Astrocyte (in vitro differentiated cells and primary cell): ENCODE data around the gene CYP2C8. TPM values are rescaled to one million over a fixed set of nuclear protein-coding genes. Genes with fewer than 3 reads are reported as not detected.
"Not testable (repeated sequence)": the region's sequence is repeated elsewhere in the genome, so short reads cannot be mapped to it uniquely, and the experiment has no call there.

ENCODE experiments used
- DNase-seq: peaks from one replicate; pipeline ENCODE4 v3.0.0-alpha.2; 2010; ENCODE audit warnings: low read depth
- FAIRE-seq: peaks from 2 replicates; lab custom pipeline; 2011; peaks lifted over from hg19 to GRCh38; lab: Jason Lieb, UNC
- H2AFZ ChIP-seq: 2 replicates; pipeline ENCODE4 v1.6.0; 2012; ENCODE audit warnings: low read depth, low read length, inconsistent platforms
- H3K27ac ChIP-seq: 2 replicates; pipeline ENCODE4 v1.5.1; 2011; ENCODE audit warnings: low read depth, low read length, inconsistent platforms
- H3K27me3 ChIP-seq: 2 replicates; pipeline ENCODE4 v1.6.0; 2011; ENCODE audit warnings: low read length, inconsistent platforms; ENCODE audit not compliant: insufficient read depth
- H3K36me3 ChIP-seq: 2 replicates; pipeline ENCODE4 v1.5.1; 2011; ENCODE audit warnings: low read length, inconsistent platforms; ENCODE audit not compliant: insufficient read depth
- H3K4me1 ChIP-seq: 2 replicates; pipeline ENCODE4 v1.5.1; 2011; ENCODE audit warnings: low read length, inconsistent platforms; ENCODE audit not compliant: insufficient read depth
- H3K4me2 ChIP-seq: 2 replicates; pipeline ENCODE4 v1.6.0; 2012; ENCODE audit warnings: low read length, inconsistent platforms
- H3K4me3 ChIP-seq: 2 replicates; pipeline ENCODE4 v1.5.1; 2011; ENCODE audit warnings: low read depth, mild to moderate bottlenecking, low read length, inconsistent platforms; ENCODE audit not compliant: insufficient read depth
- H3K79me2 ChIP-seq: 2 replicates; pipeline ENCODE4 v1.6.0; 2012; ENCODE audit warnings: mild to moderate bottlenecking, low read length, inconsistent platforms; ENCODE audit not compliant: insufficient read depth
- H3K9ac ChIP-seq: 2 replicates; pipeline ENCODE4 v1.6.0; 2012; ENCODE audit warnings: mild to moderate bottlenecking, low read length, inconsistent platforms
- H3K9me3 ChIP-seq: 2 replicates; pipeline ENCODE4 v1.5.1; 2012; ENCODE audit warnings: low read depth, mild to moderate bottlenecking, low read length, inconsistent platforms; ENCODE audit not compliant: insufficient read depth
- H4K20me1 ChIP-seq: 2 replicates; pipeline ENCODE4 v1.6.0; 2012; ENCODE audit warnings: low read length, inconsistent platforms; ENCODE audit not compliant: insufficient read depth
- H3K27ac Mint-ChIP-seq: one replicate; pipeline ENCODE4 v1.8.0; 2021; ENCODE audit warnings: mild to moderate bottlenecking, mixed read lengths; ENCODE audit not compliant: unreplicated experiment
- H3K27me3 Mint-ChIP-seq: one replicate; pipeline ENCODE4 v1.8.0; 2021; ENCODE audit warnings: low read depth, mixed read lengths; ENCODE audit not compliant: unreplicated experiment
- H3K36me3 Mint-ChIP-seq: one replicate; pipeline ENCODE4 v1.8.0; 2021; ENCODE audit warnings: low read depth, mixed read lengths; ENCODE audit not compliant: unreplicated experiment
- H3K4me1 Mint-ChIP-seq: one replicate; pipeline ENCODE4 v1.8.0; 2021; ENCODE audit warnings: low read depth, mixed read lengths; ENCODE audit not compliant: unreplicated experiment
- H3K4me3 Mint-ChIP-seq: one replicate; pipeline ENCODE4 v1.8.0; 2021; ENCODE audit warnings: mild to moderate bottlenecking, moderate library complexity, mixed read lengths; ENCODE audit not compliant: unreplicated experiment
- H3K9me3 Mint-ChIP-seq: one replicate; pipeline ENCODE4 v1.8.0; 2021; ENCODE audit warnings: mild to moderate bottlenecking, mixed read lengths; ENCODE audit not compliant: unreplicated experiment
- CTCF ChIP-seq: IDR thresholded peaks from 2 replicates; pipeline ENCODE4 v1.5.1; 2011; ENCODE audit warnings: low read depth, mild to moderate bottlenecking, inconsistent platforms, low read length, moderate library complexity; ENCODE audit not compliant: insufficient read depth
- EZH2 ChIP-seq: IDR thresholded peaks from 2 replicates; pipeline ENCODE4 v1.6.1; 2012; ENCODE audit warnings: mild to moderate bottlenecking, low read length, inconsistent platforms; ENCODE audit not compliant: insufficient read depth
- total RNA-seq: library from RNA; stranded (reverse); gene quantifications from 2 replicates; pipeline ENCODE4 v1.2.1, GENCODE V29; 2021

Gene CYP2C8
- total RNA-seq, 1 donor from 2014 or later, result 0.39 TPM

DNA sequence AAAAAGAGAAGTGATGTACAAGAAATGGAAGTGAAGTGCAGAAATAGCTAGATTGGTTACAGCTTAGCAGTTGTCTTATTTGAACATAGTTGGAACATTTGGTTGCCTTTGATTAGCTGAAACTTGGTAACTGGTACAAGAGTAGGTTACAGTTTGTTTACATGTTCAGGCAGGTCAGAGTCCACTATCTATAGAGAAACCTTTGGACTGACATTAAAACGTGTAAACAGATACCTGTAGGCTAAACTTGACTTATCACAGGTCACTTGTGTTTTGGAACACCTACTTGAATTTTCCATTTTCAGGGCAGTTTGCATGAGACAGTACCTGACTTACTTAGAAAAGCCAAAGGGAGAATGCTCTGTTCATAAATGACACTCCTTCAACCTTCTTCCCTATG, 28.5 kb upstream of the CYP2C8 start:
- no peaks in the 10 kb centered on the region for H3K9me3 ChIP-seq
- no peak overlapping the region for H3K4me3 Mint-ChIP-seq
- no peaks in the 10 kb centered on the region for H3K9me3 Mint-ChIP-seq
- H3K27ac Mint-ChIP-seq, result no peak overlapping the region
- no peaks in the 10 kb centered on the region for H3K27me3 ChIP-seq
- no peak overlapping the region for H3K27ac ChIP-seq
- no peaks in the 10 kb centered on the region for H3K4me1 ChIP-seq
- no peaks in the 10 kb centered on the region for H3K4me1 Mint-ChIP-seq
- H2AFZ ChIP-seq, result no peak overlapping the region
- no peaks in the 10 kb centered on the region for H3K36me3 Mint-ChIP-seq
- no peak for FAIRE-seq
- H3K27me3 Mint-ChIP-seq, result no peaks in the 10 kb centered on the region
- H3K9ac ChIP-seq, result no peak overlapping the region
- no peak for DNase-seq
- H3K79me2 ChIP-seq, result no peaks in the 10 kb centered on the region
- no peak overlapping the region for H3K4me2 ChIP-seq
- H3K36me3 ChIP-seq, result no peaks in the 10 kb centered on the region
- TF ChIP-seq CTCF (no peak), EZH2 (no peak)
- H4K20me1 ChIP-seq, result no peaks in the 10 kb centered on the region
- no peak overlapping the region for H3K4me3 ChIP-seq

GRCh38 chr10:95096143-95096542, 26.8 kb upstream of the CYP2C8 start:
- no peak for TF ChIP-seq EZH2
- TF ChIP-seq CTCF, result no peak
- no peak overlapping the region for H3K27ac ChIP-seq
- no peak for FAIRE-seq

DNA sequence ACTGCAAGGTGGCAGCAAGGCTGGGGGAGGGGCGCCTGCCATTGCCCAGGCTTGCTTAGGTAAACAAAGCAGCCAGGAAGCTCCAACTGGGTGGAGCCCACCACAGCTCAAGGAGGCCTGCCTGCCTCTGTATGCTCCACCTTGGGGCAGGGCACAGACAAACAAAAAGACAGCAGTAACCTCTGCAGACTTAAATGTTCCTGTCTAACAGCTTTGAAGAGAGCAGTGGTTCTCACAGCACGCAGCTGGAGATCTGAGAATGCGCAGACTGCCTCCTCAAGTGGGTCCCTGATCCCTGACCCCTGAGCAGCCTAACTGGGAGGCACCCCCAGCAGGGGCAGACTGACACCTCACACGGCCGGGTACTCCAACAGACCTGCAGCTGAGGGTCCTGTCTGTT, 10.3 kb upstream of the CYP2C8 start:
- not testable (repeated sequence) for H3K36me3 Mint-ChIP-seq, H3K27me3 Mint-ChIP-seq, DNase-seq

More at GRCh38 chr10:95096143-95096542, 26.8 kb upstream of the CYP2C8 start:
- Histone ChIP-seq H2AFZ (no peak overlapping the region), H3K9me3 (no peaks in the 10 kb centered on the region), H3K9ac (no peak overlapping the region), H3K4me1 (no peaks in the 10 kb centered on the region), H3K79me2 (no peaks in the 10 kb centered on the region), H3K27me3 (no peaks in the 10 kb centered on the region), H4K20me1 (no peaks in the 10 kb centered on the region), H3K4me2 (no peak overlapping the region), H3K36me3 (no peaks in the 10 kb centered on the region), H3K4me3 (no peak overlapping the region)
- Mint-ChIP-seq H3K36me3 (no peaks in the 10 kb centered on the region), H3K27ac (no peak overlapping the region), H3K4me3 (no peak overlapping the region), H3K9me3 (no peaks in the 10 kb centered on the region), H3K27me3 (no peaks in the 10 kb centered on the region), H3K4me1 (no peaks in the 10 kb centered on the region)
- DNase-seq, result no peak

More for the DNA sequence above, 10.3 kb upstream of the CYP2C8 start:
- FAIRE-seq, H3K27me3 ChIP-seq, H3K9me3 ChIP-seq, H3K9ac ChIP-seq, H3K4me3 Mint-ChIP-seq, H3K27ac ChIP-seq, H2AFZ ChIP-seq, H3K4me1 ChIP-seq, H3K4me1 Mint-ChIP-seq, H3K27ac Mint-ChIP-seq, H3K4me3 ChIP-seq, H4K20me1 ChIP-seq, H3K36me3 ChIP-seq, H3K4me2 ChIP-seq, H3K79me2 ChIP-seq: not testable (repeated sequence)
- peaks cover 11% of the 10 kb centered on the region for H3K9me3 Mint-ChIP-seq
